ENCODE data around the gene SLCO2B1. TPM values are rescaled to one million over a fixed set of nuclear protein-coding genes. Genes with fewer than 3 reads are reported as not detected.

Gene SLCO2B1
- total RNA-seq, 1 experiment from 2014 or later: not detected

GRCh38 chr11:75142714-75143419 lies 8.0 kb upstream of the SLCO2B1 start:
- Mint-ChIP-seq H3K36me3 (ENCODE audit: insufficient read depth, unreplicated experiment) (no peaks in the 10 kb centered on the region), H3K27me3 (ENCODE audit: insufficient read depth, unreplicated experiment) (peaks cover 16% of the 10 kb centered on the region), H3K27ac (ENCODE audit: low read depth, unreplicated experiment) (peak overlapping the region; percentile 53), H3K4me3 (ENCODE audit: unreplicated experiment) (no peak overlapping the region), H3K9me3 (ENCODE audit: unreplicated experiment) (no peaks in the 10 kb centered on the region), H3K4me1 (ENCODE audit: insufficient read depth, unreplicated experiment) (peaks cover 16% of the 10 kb centered on the region)
- TF ChIP-seq, protein P1, sequence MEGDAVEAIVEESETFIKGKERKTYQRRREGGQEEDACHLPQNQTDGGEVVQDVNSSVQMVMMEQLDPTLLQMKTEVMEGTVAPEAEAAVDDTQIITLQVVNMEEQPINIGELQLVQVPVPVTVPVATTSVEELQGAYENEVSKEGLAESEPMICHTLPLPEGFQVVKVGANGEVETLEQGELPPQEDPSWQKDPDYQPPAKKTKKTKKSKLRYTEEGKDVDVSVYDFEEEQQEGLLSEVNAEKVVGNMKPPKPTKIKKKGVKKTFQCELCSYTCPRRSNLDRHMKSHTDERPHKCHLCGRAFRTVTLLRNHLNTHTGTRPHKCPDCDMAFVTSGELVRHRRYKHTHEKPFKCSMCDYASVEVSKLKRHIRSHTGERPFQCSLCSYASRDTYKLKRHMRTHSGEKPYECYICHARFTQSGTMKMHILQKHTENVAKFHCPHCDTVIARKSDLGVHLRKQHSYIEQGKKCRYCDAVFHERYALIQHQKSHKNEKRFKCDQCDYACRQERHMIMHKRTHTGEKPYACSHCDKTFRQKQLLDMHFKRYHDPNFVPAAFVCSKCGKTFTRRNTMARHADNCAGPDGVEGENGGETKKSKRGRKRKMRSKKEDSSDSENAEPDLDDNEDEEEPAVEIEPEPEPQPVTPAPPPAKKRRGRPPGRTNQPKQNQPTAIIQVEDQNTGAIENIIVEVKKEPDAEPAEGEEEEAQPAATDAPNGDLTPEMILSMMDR (IDR thresholded peaks at IDR 0.05; ENCODE audit: unreplicated experiment): no peak
- DNase-seq (ENCODE audit: unreplicated experiment): peak; percentile 90
- no TSS peak for BruUV-seq (replicated peaks)
- POLR2A ChIA-PET: interaction anchor here (1.1 kb wide), 1 partner anchor 62 kb away, joined by 6 read pairs; no protein-coding TSS in a partner anchor
- CTCF ChIA-PET: interaction anchor here (0.6 to 11.3 kb wide), 16 partner anchors 12 to 389 kb away, joined by 3 to 251 read pairs (median 4); no protein-coding TSS in a partner anchor
- intact Hi-C loops (cut with micrococcal nuclease): loop anchor here (1.0 to 5.0 kb wide), 3 partner anchors 105 to 216 kb away; no protein-coding TSS in a partner anchor

GRCh38 chr11:75143420-75143731 lies 7.5 kb upstream of the SLCO2B1 start:
- H3K27ac Mint-ChIP-seq (ENCODE audit: low read depth, unreplicated experiment): peak overlapping the region; percentile 53
- H3K36me3 Mint-ChIP-seq (ENCODE audit: insufficient read depth, unreplicated experiment): no peaks in the 10 kb centered on the region
- no peak overlapping the region for H3K4me3 Mint-ChIP-seq (ENCODE audit: unreplicated experiment)
- DNase-seq (ENCODE audit: unreplicated experiment): no peak
- peaks cover 10% of the 10 kb centered on the region for H3K27me3 Mint-ChIP-seq (ENCODE audit: insufficient read depth, unreplicated experiment)
- intact Hi-C loops (cut with micrococcal nuclease): loop anchor here (1.0 to 5.0 kb wide), 3 partner anchors 105 to 216 kb away; no protein-coding TSS in a partner anchor
- ChIA-PET CTCF (interaction anchor here (0.6 to 11.3 kb wide), 18 partner anchors 11 to 389 kb away, joined by 3 to 251 read pairs (median 4); no protein-coding TSS in a partner anchor), POLR2A (interaction anchor here (1.1 kb wide), 1 partner anchor 61 kb away, joined by 6 read pairs; no protein-coding TSS in a partner anchor)
- no TSS peak for BruUV-seq (replicated peaks)
- H3K9me3 Mint-ChIP-seq (ENCODE audit: unreplicated experiment): no peaks in the 10 kb centered on the region
- peaks cover 16% of the 10 kb centered on the region for H3K4me1 Mint-ChIP-seq (ENCODE audit: insufficient read depth, unreplicated experiment)
- TF ChIP-seq, protein P1 (IDR thresholded peaks at IDR 0.05; ENCODE audit: unreplicated experiment): no peak

- TF ChIP-seq, protein P1 (IDR thresholded peaks at IDR 0.05; ENCODE audit: unreplicated experiment): no peak
- Mint-ChIP-seq H3K4me3 (ENCODE audit: unreplicated experiment) (no peak overlapping the region), H3K27me3 (ENCODE audit: insufficient read depth, unreplicated experiment) (no peaks in the 10 kb centered on the region), H3K27ac (ENCODE audit: low read depth, unreplicated experiment) (no peak overlapping the region), H3K36me3 (ENCODE audit: insufficient read depth, unreplicated experiment) (no peaks in the 10 kb centered on the region), H3K4me1 (ENCODE audit: insufficient read depth, unreplicated experiment) (peaks cover 16% of the 10 kb centered on the region), H3K9me3 (ENCODE audit: unreplicated experiment) (no peaks in the 10 kb centered on the region)
- DNase-seq (ENCODE audit: unreplicated experiment): no peak
- ChIA-PET CTCF (interaction anchor here (0.6 to 11.3 kb wide), 19 partner anchors 10 to 400 kb away, joined by 3 to 251 read pairs (median 5); no protein-coding TSS in a partner anchor), POLR2A (interaction anchor here (0.9 kb wide), 2 partner anchors 60 to 102 kb away, joined by 3 read pairs; no protein-coding TSS in a partner anchor)
- no TSS peak for BruUV-seq (replicated peaks)
- intact Hi-C loops (cut with micrococcal nuclease): loop anchor here (1.0 to 5.0 kb wide), 2 partner anchors 61 to 217 kb away; no protein-coding TSS in a partner anchor
Measured at GRCh38 chr11:75144716-75145014, 6.2 kb upstream of the SLCO2B1 start.

DNA sequence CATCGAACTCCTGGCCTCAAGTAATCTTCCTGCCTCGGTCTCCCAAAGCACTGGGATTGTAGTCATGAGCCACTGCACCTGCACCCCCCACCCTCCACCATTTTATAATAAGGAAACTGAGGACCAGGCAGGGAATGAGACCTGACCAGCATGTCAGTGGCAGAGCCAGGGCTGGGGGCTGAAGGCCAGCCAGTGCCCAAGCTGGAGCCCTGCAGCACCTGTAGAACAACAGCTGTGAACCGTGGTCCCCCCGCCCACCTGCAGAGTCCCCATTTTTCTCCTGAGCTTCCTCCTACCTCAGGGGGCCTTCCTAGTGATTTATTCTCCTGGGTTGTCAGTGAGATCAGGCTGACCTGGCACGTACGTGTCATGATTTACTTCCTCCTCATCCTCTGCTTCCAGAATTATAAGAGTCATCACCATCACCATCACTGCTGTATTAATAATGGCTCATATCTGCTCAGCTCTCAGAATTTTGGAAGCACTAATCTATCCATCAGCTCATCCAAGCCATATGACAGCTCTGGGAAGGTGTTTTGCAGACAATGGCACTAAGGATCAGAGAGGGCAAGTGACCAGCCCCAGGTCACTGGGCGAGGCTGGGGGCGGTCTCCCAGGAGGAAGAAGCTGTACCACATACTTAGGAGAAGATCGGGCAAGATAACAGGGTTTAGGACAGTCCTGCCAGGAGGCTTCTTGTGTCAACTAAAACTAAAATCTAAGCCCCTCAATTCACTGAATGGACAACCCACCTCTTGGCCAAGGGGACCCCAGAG lies 5.5 kb upstream of the SLCO2B1 start:
- ChIA-PET POLR2A (interaction anchor here (0.7 to 1.0 kb wide), 3 partner anchors 32 to 103 kb away, joined by 3 read pairs; no protein-coding TSS in a partner anchor), CTCF (interaction anchor here (0.6 to 11.3 kb wide), 21 partner anchors 9 to 492 kb away, joined by 3 to 251 read pairs (median 5); no protein-coding TSS in a partner anchor)
- peaks cover 16% of the 10 kb centered on the region for H3K4me1 Mint-ChIP-seq (ENCODE audit: insufficient read depth, unreplicated experiment)
- no peaks in the 10 kb centered on the region for H3K36me3 Mint-ChIP-seq (ENCODE audit: insufficient read depth, unreplicated experiment)
- H3K9me3 Mint-ChIP-seq (ENCODE audit: unreplicated experiment): no peaks in the 10 kb centered on the region
- no peak for DNase-seq (ENCODE audit: unreplicated experiment)
- peaks cover 5% of the 10 kb centered on the region for H3K27me3 Mint-ChIP-seq (ENCODE audit: insufficient read depth, unreplicated experiment)
- TF ChIP-seq, protein P1 (IDR thresholded peaks at IDR 0.05; ENCODE audit: unreplicated experiment): no peak
- H3K4me3 Mint-ChIP-seq (ENCODE audit: unreplicated experiment): no peak overlapping the region
- no peak overlapping the region for H3K27ac Mint-ChIP-seq (ENCODE audit: low read depth, unreplicated experiment)
- intact Hi-C loops (cut with micrococcal nuclease): no loop called here
- BruUV-seq (replicated peaks): no TSS peak

All from MCF 10A (cell line).